ENCODE data around the gene CDH13.

CDH13 gene

DNA sequence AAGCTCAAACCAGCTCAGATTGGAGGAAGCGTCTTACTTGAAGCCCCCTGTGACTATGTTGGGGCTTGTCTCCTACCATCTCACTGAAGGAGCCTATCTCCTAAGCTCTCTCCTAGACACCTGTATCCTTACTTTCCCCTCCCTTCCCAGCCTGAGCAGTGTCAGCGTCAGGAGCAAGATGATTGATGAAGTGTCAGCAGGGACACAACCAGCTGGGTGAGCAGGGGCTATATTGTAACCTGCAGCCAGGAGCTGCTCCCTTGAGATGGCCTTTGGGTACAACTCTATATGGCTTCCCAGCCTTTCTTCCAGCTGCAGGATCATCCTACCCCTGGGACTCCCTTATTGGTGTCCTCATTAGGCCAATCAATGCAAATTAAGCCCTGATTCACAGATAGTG, 1097.8 kb downstream of the CDH13 start:
- no peak overlapping the region for H3K27ac ChIP-seq
- TF ChIP-seq ZFX (IDR thresholded peaks at IDR 0.05) (no peak), CTCF (conservative IDR thresholded peaks at IDR 0.05) (no peak)

DNA sequence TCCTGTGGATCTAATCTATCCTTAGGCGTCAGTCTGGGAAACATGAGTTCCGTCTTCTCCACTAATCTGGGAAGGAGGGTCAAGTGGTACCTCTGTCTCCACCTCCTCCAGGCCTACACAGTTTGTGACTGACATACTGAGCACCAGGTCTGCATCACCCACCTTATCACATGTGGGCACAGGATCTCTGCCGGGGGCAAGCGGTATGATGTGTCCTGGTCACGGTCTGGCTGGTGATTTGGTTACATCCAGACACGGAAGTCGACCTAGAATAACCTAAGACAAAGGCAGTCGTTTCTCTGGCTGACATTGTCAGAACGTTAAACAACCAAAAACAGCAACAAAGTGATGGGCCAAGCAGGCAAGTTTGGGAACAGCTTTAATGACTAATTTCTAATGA, 1098.5 kb downstream of the CDH13 start:
- no peak for TF ChIP-seq ZFX (IDR thresholded peaks at IDR 0.05)
- no peak for TF ChIP-seq CTCF (conservative IDR thresholded peaks at IDR 0.05)
- H3K27ac ChIP-seq, result no peak overlapping the region

DNA sequence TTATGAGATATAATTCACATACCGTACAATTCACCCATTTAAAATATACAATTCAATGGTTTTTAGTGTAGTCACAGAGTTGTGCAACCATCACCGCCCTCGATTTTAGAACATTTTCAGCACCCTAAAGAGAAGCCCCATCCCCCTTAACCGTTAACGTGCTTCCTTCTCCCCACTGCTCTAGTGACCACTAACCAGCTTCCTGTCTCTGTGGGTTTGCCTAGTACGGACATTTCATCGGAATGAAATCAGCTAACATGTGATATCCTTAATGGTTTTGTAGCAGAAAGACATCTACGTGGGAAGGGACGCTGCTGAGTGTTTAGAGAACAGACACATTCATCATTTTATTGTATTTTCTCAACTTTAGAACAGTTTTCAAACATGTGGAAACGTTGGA, 1100.2 kb downstream of the CDH13 start:
- TF ChIP-seq ZFX (IDR thresholded peaks at IDR 0.05) (no peak), CTCF (conservative IDR thresholded peaks at IDR 0.05) (no peak)

DNA sequence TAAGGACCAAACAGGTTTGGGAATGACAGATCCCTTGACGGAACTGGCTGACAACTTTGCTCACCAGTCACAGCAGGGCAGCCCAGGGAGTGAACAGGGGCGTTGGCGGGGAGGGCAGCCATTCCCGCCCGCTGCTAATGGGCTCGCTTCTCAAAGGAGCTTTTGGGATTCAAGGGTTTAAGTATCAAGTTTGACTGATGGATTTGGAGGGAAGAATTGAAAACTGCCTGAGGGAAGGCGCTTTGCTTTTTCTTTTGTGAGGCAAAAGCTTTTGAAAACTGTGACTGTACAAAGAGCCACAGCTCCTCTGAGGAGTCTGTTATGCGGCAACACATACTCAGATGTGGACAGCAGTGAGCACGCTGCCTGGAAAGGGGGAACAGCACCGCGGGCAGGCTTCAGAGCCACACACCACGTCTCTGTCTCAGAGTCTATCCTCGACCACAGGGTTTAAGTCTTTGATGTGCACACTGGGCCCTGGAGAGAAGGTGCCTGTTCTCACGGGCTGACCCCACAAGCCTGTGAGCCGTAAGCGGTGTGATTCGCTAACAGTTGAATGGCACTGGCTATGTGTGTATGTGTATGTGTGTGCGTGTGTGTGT, 1101.1 kb downstream of the CDH13 start:
- TF ChIP-seq CTCF (conservative IDR thresholded peaks at IDR 0.05), result no peak
- no peak for TF ChIP-seq ZFX (IDR thresholded peaks at IDR 0.05)
- no peak overlapping the region for H3K27ac ChIP-seq

More for the DNA sequence above, 1100.2 kb downstream of the CDH13 start:
- no peak overlapping the region for H3K27ac ChIP-seq

GRCh38 chr16:83728492-83728891, 1101.7 kb downstream of the CDH13 start:
- no peak for TF ChIP-seq CTCF (conservative IDR thresholded peaks at IDR 0.05)
- TF ChIP-seq ZFX (IDR thresholded peaks at IDR 0.05), result no peak

GRCh38 chr16:83730812-83731211, 1104.0 kb downstream of the CDH13 start:
- H3K27ac ChIP-seq, result no peak overlapping the region
- TF ChIP-seq CTCF (conservative IDR thresholded peaks at IDR 0.05) (no peak), ZFX (IDR thresholded peaks at IDR 0.05) (no peak)

More at GRCh38 chr16:83728492-83728891, 1101.7 kb downstream of the CDH13 start:
- H3K27ac ChIP-seq, result no peak overlapping the region; the same call in 1 of the 2 replicates

GRCh38 chr16:83732536-83732935, 1105.8 kb downstream of the CDH13 start:
- no peak overlapping the region for H3K27ac ChIP-seq
- no peak for TF ChIP-seq CTCF (conservative IDR thresholded peaks at IDR 0.05)
- no peak for TF ChIP-seq ZFX (IDR thresholded peaks at IDR 0.05)
